Measurements from ENCODE around the gene RASSF10.

Gene RASSF10

GRCh38 chr11:13030857-13031256 lies 21.7 kb downstream of the RASSF10 start:
- no peak for TF ChIP-seq CTCF (IDR thresholded peaks at IDR 0.05; ENCODE audit: low read length, missing control alignments)
- no peak for DNase-seq (ENCODE audit: low read depth)
- H3K4me3 ChIP-seq (replicated peaks; ENCODE audit: low read depth, low read length), result no peak overlapping the region

- DNase-seq (ENCODE audit: low read depth), result no peak
- no peak overlapping the region for H3K4me3 ChIP-seq (replicated peaks; ENCODE audit: low read depth, low read length)
- no peak for TF ChIP-seq CTCF (IDR thresholded peaks at IDR 0.05; ENCODE audit: low read length, missing control alignments)
Observed at GRCh38 chr11:13031349-13031748, 22.2 kb downstream of the RASSF10 start.

- no peak for TF ChIP-seq CTCF (IDR thresholded peaks at IDR 0.05; ENCODE audit: low read length, missing control alignments)
- H3K4me3 ChIP-seq (replicated peaks; ENCODE audit: low read depth, low read length), result no peak overlapping the region
- no peak for DNase-seq (ENCODE audit: low read depth)
Observed at GRCh38 chr11:13033760-13034533, 24.8 kb downstream of the RASSF10 start.

GRCh38 chr11:13035711-13036110 lies 26.6 kb downstream of the RASSF10 start:
- no peak for TF ChIP-seq CTCF (IDR thresholded peaks at IDR 0.05; ENCODE audit: low read length, missing control alignments)
- DNase-seq (ENCODE audit: low read depth), result no peak

DNA sequence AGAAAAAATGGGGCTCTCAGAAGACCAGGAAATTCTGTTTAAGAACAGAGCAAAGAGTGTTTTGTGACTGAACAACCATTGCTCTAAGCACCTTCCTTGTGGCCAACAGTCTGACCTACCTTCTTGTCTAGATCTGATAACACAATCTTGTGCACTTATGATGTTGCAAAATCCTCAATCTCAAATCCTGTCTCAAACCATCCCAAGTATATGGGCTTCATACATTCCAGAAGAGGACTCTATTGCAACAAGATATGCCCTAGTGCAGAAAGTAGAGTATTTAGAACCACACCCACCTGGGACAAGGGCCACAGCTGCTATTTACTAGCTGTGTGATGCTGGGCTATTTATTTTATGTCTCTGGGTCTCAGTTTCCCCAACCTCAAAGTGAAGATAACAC lies 27.1 kb downstream of the RASSF10 start:
- no peak overlapping the region for H3K4me3 ChIP-seq (replicated peaks; ENCODE audit: low read depth, low read length)
- no peak for DNase-seq (ENCODE audit: low read depth)
- no peak for TF ChIP-seq CTCF (IDR thresholded peaks at IDR 0.05; ENCODE audit: low read length, missing control alignments)

More at GRCh38 chr11:13035711-13036110, 26.6 kb downstream of the RASSF10 start:
- H3K4me3 ChIP-seq (replicated peaks; ENCODE audit: low read depth, low read length), result no peak overlapping the region

GRCh38 chr11:13038366-13038765 lies 29.2 kb downstream of the RASSF10 start:
- TF ChIP-seq CTCF (IDR thresholded peaks at IDR 0.05; ENCODE audit: low read length, missing control alignments), result no peak
- no peak overlapping the region for H3K4me3 ChIP-seq (replicated peaks; ENCODE audit: low read depth, low read length)

GRCh38 chr11:13039126-13039525 lies 30.0 kb downstream of the RASSF10 start:
- no peak for TF ChIP-seq CTCF (IDR thresholded peaks at IDR 0.05; ENCODE audit: low read length, missing control alignments)
- H3K4me3 ChIP-seq (replicated peaks; ENCODE audit: low read depth, low read length), result no peak overlapping the region
- DNase-seq (ENCODE audit: low read depth), result no peak

More at GRCh38 chr11:13038366-13038765, 29.2 kb downstream of the RASSF10 start:
- no peak for DNase-seq (ENCODE audit: low read depth)

Data from fibroblast of pulmonary artery (primary cell).